GM19043 (cell line): ENCODE measurements around the gene TMTC3.
"Not testable (repeated sequence)": the region's sequence is repeated elsewhere in the genome, so short reads cannot be mapped to it uniquely, and the experiment has no call there.

Experiments
- ATAC-seq: cut with Tn5 transposase; IDR thresholded peaks from one replicate; pipeline ENCODE4 v1.9.1; 2021; ENCODE audit warnings: low read depth; ENCODE audit not compliant: unreplicated experiment

TMTC3 gene

GRCh38 chr12:88163371-88163770 lies 21.3 kb downstream of the TMTC3 start:
- ATAC-seq, result no peak

DNA sequence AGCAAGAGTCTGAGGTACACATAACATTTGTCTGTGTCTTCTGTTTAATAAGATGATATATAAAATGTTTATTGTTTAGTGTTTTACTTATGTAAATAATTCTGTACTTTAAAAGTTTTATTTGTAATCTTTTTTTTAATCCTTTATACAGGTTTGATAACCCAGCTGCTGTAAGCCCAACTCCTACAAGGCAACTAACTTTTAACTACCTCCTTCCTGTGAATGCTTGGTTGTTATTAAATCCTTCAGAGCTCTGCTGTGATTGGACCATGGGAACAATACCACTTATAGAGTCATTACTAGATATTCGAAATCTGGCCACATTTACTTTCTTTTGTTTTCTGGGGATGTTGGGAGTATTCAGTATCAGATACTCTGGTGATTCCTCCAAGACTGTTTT lies 24.1 kb downstream of the TMTC3 start:
- ATAC-seq, result no peak

- ATAC-seq, result no peak
Observed at GRCh38 chr12:88167384-88167783, 25.3 kb downstream of the TMTC3 start.

- no peak for ATAC-seq
Observed at GRCh38 chr12:88172844-88173407, 30.8 kb downstream of the TMTC3 start.

DNA sequence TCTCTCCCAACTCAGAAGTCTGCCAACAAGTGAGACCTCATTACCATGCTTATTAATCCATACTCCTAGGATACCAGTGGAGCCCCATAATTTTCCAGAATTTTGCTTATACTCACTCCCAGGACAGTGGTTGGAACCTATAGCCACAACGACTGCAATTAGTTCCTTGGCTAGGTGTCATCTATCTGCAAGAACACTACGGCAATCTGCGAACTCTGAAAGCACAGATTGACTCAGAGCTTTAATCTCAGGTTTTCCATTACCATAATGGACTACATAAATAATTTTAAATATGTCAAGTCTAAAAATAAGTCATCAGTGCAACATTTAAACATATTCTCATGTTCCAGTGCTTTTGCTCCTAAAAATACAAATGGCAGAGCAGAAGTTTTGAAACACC lies 33.4 kb downstream of the TMTC3 start:
- no peak for ATAC-seq

DNA sequence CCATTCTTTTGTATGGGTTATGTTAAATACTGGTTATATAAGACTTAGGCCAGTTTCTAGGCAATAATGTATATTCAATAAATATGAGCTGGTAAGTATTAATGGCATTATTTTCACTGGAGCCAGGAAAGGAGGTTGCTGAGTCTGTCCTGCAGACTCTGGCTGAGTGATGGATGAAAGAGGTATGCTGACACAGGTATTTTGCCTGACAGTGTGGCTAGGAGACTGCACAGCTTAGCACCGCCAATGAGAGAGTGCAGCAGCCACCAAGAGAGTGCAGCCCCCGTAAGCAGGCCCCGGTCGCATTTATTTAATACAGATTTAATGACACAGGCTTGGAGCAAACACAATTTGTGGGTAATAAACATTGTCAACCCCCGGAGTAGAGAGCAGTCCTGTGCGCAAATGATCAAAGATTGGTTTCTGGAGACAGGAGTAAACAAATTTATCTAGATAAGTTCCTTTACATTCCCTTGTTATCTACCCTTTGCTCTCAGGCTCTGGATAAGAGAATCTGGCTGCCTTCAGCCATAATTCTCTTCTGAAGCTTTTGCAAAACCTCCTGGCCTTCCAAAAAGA lies 37.4 kb downstream of the TMTC3 start:
- ATAC-seq, result no peak

GRCh38 chr12:88181881-88182280 lies 39.8 kb downstream of the TMTC3 start:
- no peak for ATAC-seq

GRCh38 chr12:88182416-88182815 lies 40.3 kb downstream of the TMTC3 start:
- ATAC-seq, result no peak

- no peak for ATAC-seq
Observed at GRCh38 chr12:88184196-88184595, 42.1 kb downstream of the TMTC3 start.

GRCh38 chr12:88185279-88185678 lies 43.2 kb downstream of the TMTC3 start:
- no peak for ATAC-seq

- ATAC-seq, result peak; percentile 94
Observed at GRCh38 chr12:88185988-88186387, 43.9 kb downstream of the TMTC3 start.

DNA sequence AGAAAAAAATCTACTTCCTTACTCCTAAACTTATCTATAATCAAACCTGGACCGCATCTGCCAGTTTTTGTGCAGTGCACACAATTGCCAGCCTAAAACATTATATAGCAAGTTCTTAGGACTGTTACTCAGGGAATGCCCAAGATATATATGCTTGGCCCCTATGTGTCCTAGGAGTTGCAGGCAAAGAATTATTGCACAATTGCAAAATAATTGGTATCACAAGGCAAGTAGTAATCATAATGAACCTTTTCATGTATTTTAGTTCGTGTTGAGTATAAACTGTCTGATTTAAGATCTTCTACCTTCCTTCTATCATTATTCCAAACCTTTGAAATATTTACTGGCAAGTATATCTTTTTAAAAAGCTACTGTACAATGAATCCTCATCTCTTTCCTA lies 45.5 kb downstream of the TMTC3 start:
- no peak for ATAC-seq

DNA sequence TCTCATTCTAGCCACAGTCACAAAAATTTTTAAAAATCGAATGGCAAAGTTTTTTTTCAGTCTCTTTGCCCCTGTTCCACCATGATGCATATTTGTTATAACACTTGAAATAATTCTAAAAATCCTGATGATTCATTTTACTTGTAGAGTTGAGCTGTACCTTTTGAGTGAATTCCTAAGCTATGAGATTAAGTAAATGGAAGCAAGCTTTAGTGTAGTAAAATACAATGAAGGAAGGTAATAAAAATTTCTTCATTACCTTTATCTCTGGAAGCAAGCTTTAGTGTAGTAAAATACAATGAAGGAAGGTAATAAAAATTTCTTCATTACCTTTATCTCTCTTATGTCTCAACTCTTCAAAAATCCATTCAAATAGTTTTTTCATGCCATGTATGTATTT lies 46.1 kb downstream of the TMTC3 start:
- no peak for ATAC-seq

- no peak for ATAC-seq
Observed at GRCh38 chr12:88192426-88192825, 50.3 kb downstream of the TMTC3 start.

DNA sequence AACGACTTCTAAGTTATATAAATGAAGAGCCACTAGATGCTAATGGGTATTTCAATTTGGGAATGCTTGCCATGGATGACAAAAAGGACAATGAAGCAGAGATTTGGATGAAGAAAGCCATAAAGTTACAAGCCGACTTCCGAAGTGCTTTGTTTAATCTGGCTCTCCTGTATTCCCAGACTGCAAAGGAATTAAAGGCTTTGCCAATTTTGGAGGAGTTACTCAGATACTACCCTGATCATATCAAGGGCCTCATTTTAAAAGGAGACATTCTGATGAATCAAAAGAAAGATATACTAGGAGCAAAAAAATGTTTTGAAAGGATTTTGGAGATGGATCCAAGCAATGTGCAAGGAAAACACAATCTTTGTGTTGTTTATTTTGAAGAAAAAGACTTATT lies 52.8 kb downstream of the TMTC3 start:
- no peak for ATAC-seq

- ATAC-seq, result no peak
Observed at GRCh38 chr12:88200029-88200428, 57.9 kb downstream of the TMTC3 start.

- no peak for ATAC-seq
Observed at GRCh38 chr12:88202500-88202899, 60.4 kb downstream of the TMTC3 start.

GRCh38 chr12:88206601-88207000 lies 64.5 kb downstream of the TMTC3 start:
- ATAC-seq, result no peak

GRCh38 chr12:88207921-88208620 lies 66.0 kb downstream of the TMTC3 start:
- ATAC-seq, result no peak

GRCh38 chr12:88208661-88209060 lies 66.6 kb downstream of the TMTC3 start:
- ATAC-seq, result no peak

GRCh38 chr12:88210311-88210710 lies 68.2 kb downstream of the TMTC3 start:
- not testable (repeated sequence) for ATAC-seq

GRCh38 chr12:88218293-88218692 lies 76.2 kb downstream of the TMTC3 start:
- no peak for ATAC-seq
